GM19240 (cell line): ENCODE results near the gene APOC4.
"Not testable (repeated sequence)": the region's sequence is repeated elsewhere in the genome, so short reads cannot be mapped to it uniquely, and the experiment has no call there.

Source experiments
- DNase-seq: peaks from one replicate; pipeline ENCODE4 v3.0.0; 2011; ENCODE audit warnings: low spot score; ENCODE audit not compliant: insufficient read length

Gene APOC4

DNA sequence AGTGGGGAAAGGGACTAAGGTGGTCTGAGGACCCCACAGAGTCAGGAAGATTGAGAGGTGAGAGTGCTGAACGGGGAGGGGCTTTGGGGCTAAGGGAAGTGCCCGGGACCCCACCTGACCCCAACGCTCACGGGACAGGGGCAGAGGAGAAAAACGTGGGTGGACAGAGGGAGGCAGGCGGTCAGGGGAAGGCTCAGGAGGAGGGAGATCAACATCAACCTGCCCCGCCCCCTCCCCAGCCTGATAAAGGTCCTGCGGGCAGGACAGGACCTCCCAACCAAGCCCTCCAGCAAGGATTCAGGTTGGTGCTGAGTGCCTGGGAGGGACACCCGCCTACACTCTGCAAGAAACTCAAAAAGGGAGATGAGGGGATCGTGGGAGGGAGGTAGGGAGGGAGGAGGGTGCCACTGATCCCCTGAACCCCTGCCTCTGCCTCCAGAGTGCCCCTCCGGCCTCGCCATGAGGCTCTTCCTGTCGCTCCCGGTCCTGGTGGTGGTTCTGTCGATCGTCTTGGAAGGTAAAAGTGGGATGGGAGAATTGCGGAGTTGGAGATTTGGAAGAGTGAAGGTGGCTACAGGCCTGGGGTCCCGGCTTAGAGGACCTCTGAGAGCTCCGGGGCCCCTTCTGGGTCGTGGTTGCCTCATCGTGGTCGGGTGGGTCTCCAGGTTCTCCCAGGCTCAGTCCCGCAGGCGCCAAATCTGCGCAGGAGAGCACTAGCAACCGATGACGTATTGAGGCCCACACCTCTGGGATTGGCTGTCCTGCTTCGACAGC lies 27.4 kb upstream of the APOC4 start, which contains the start of gene APOC1:
APOC1 (plus strand) TSS at position 176 of the 774 bp plus-strand sequence; CDS start at position 460, 284 bp downstream.
- peak; percentile 99 for DNase-seq

GRCh38 chr19:44924243-44924725 lies 17.8 kb upstream of the APOC4 start:
- DNase-seq = no peak

GRCh38 chr19:44925114-44925891 lies 16.7 kb upstream of the APOC4 start:
- no peak for DNase-seq

GRCh38 chr19:44926245-44927077 lies 15.6 kb upstream of the APOC4 start:
- not testable (repeated sequence) for DNase-seq

DNA sequence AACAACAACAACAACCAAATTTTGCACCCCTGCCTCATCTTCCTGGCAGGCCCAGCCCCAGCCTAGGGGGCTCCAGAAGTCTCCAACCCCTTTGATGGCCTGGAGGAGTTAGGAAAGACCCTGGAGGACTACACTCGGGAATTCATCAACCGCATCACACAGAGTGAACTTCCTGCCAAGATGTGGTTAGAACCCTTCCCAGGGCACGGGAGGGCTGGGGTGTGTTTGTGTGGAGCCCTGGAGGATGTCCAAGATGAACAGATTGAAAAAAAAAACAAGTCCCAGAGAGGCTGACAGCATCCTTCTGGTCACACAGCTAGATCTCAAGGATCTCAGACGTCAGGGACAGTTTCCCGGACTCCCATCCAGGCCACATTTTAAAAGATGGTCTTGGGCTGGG lies 14.3 kb upstream of the APOC4 start:
- DNase-seq = no peak

- DNase-seq = no peak
These were observed 11.9 kb upstream of the APOC4 start for GRCh38 chr19:44930088-44930487.

DNA sequence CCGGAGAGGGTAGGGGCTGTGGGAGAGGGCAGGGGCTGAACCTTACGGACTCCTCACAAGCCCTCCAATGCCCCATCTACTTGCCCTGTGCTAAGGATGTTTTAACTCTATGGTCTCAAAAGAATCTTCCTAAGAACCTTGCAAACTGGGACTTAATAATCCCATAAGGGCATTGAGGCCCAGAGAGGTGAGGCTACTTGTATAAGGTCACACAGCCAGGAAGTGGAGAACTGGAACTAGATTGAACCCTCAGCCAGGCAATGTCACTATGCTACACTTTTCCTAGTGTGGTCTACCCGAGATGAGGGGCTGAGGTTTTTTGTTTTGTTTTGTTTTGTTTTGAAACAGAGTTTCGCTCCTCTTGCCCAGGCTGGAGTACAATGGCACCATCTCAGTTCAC lies 10.5 kb upstream of the APOC4 start:
- DNase-seq = no peak

GRCh38 chr19:44939668-44940067 lies 2.4 kb upstream of the APOC4 start:
- DNase-seq = no peak

DNA sequence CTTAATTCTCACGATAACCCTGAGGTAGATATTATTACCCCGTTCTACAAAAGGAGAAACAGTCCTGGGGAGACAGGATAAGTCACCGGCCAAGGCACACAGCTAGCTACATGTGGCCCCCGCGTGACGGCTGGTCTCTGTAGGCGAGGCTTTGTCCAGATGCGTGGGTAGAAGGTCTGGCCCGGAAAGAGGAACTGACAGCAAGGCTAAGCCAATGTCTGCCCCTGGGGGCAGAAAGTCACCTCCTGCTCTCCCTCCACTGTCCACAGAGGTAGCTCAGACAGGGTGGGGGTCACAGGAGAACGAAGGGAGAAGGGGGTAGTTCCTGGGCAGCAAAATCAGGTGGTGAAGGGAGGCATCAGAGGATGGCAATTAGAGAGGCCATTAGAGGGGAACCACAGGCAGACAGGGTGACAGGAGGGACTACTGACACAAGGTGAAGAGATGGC lies 1.8 kb downstream of the APOC4 start:
- peak; percentile 75 for DNase-seq

- DNase-seq = no peak
These were observed 5.1 kb downstream of the APOC4 start for GRCh38 chr19:44947041-44947581.

- no peak for DNase-seq
These were observed 6.2 kb downstream of the APOC4 start for GRCh38 chr19:44948237-44948636.

- DNase-seq = no peak
These were observed 6.8 kb downstream of the APOC4 start for GRCh38 chr19:44948763-44949374.

DNA sequence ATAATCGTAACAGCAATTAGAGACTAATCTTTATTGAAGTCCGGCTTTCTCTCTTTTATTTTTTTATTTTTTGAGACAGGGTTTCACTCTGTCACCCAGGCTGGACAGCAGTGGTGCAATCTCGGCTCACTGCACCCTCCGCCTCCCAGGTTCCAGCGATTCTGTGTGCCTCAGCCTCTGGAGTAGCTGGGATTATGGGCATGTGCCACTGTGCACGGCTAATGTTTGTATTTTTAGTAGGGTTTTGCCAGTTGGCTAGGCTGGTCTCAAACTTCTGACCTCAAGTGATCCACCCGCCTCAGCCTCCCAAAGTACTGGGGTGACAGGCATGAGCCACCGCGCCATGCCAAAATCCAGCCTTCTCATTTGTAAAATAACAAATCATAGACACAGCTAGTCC lies 7.5 kb downstream of the APOC4 start:
- DNase-seq = no peak

DNA sequence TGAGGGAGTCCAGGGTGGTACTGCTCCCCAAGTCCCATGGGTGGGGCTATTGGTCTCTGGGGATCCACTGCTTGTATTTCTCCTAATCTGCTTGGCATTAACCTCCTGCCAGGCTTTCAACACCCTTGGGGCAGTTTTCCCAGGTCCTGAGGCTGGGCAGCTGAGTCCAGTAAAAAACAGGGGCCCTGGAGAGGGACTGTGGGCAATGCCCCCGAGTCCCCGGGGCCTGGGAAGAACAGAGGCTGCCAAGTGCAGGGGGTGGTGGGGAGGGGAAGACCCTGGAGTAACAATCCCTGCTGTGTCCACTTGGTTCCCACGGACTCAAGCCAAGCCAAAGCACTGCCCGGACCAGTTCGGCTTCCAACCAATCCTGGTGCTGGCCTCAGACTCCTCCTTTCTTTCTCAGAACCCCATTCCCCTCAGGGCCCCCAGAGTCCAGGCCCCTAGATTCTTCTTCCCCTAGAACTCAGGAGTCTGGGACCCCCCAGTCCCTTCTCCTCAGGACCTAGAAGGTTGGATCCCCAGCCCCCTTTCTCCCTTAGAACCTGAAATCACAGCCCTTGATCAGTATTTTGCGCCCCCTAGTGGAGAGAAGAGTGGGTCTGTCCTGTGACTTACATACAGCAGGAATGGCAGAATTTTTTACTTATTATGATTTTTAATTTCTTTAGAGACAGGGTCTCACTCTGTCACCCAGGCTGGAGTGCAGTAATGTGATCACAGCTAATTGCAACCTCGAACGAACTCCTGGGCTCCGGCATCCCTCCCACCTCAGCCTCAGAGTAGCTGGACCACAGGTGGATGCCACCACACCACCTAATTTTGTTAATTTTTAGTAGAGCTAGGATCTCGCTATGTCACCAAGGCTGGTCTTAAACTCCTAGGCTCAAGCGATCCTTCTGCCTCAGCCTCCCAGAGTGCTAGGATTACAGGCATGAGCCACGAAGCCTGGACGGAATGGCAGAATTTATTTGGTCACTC lies 9.4 kb downstream of the APOC4 start:
- peak; percentile 56 for DNase-seq

- DNase-seq = no peak
These were observed 12.2 kb downstream of the APOC4 start for GRCh38 chr19:44954278-44954648.

- DNase-seq = peak; percentile 94
These were observed 12.8 kb downstream of the APOC4 start, which contains the start of gene CLPTM1 for GRCh38 chr19:44954649-44955504. TSS of gene CLPTM1 (plus strand) at chr19:44955380. CDS start at chr19:44955396, 16 bp downstream.

GRCh38 chr19:44955505-44956439 lies 13.7 kb downstream of the APOC4 start:
- no peak for DNase-seq
